ENCODE data around the gene FIGNL1. TPM values are rescaled to one million over a fixed set of nuclear protein-coding genes. Genes with fewer than 3 reads are reported as not detected.

The FIGNL1 gene
- total RNA-seq, 1 experiment from 2014 or later = 13.8 TPM

- no peak overlapping the region for H3K14ac ChIP-seq (ENCODE audit: insufficient read depth, low read length)
- H3K23ac ChIP-seq (ENCODE audit: insufficient read length, low read depth, low read length) = no peak overlapping the region
- no peak overlapping the region for H2BK5ac ChIP-seq (ENCODE audit: insufficient read length, low read length)
- no peak overlapping the region for H2AFZ ChIP-seq (ENCODE audit: low read length)
- H2BK120ac ChIP-seq (ENCODE audit: low read depth, low read length, poor library complexity, severe bottlenecking) = no peak overlapping the region
- no peaks in the 10 kb centered on the region for H3K27me3 ChIP-seq (ENCODE audit: insufficient read depth, low read length)
- Mint-ChIP-seq H3K27me3 (ENCODE audit: low read depth) (peaks cover 7% of the 10 kb centered on the region), H3K36me3 (ENCODE audit: insufficient read depth in 1 of 3, low read depth in 3 of 3) (peaks cover 0 to 24% (median 20%) of the 10 kb centered on the region in 3 experiments; a peak in 5 of 7 replicates), H3K4me3 (no peak overlapping the region), H3K27ac (no peak overlapping the region; a peak in 1 of 7 replicates), H3K9me3 (no peaks in the 10 kb centered on the region), H3K4me1 (peaks cover 9 to 12% of the 10 kb centered on the region in 2 experiments)
- no peak overlapping the region for H3K56ac ChIP-seq (ENCODE audit: insufficient read length, low read depth, low read length)
- H3K79me2 ChIP-seq (ENCODE audit: insufficient read depth, low read length) = no peaks in the 10 kb centered on the region
- H3K9me3 ChIP-seq (ENCODE audit: control insufficient read depth, low read depth, low read length) = no peaks in the 10 kb centered on the region
- H4K91ac ChIP-seq (ENCODE audit: insufficient read length, low read depth, low read length) = no peak overlapping the region
- peaks cover 9% of the 10 kb centered on the region for H3K23me2 ChIP-seq (ENCODE audit: insufficient read length, low read depth, low read length, poor library complexity, severe bottlenecking)
- no peak for TF ChIP-seq CTCF (conservative IDR thresholded peaks at IDR 0.05)
- no peak overlapping the region for H3K18ac ChIP-seq (ENCODE audit: insufficient read length, low read depth, low read length)
- no peak overlapping the region for H4K8ac ChIP-seq (replicated peaks; ENCODE audit: insufficient read length, low read depth, low read length)
- H4K5ac ChIP-seq (ENCODE audit: insufficient read length, low read depth, low read length) = no peak overlapping the region
- H3K4me2 ChIP-seq (ENCODE audit: insufficient read depth, insufficient read length, low read length) = no peak overlapping the region
- H3K27ac ChIP-seq (ENCODE audit: insufficient read length, low read depth, low read length) = no peak overlapping the region
- no peak overlapping the region for H2AK5ac ChIP-seq (ENCODE audit: insufficient read length, low read length)
- H3K79me1 ChIP-seq (ENCODE audit: insufficient read depth, low read depth, low read length, poor library complexity, severe bottlenecking) = no peaks in the 10 kb centered on the region
- WGBS (ENCODE audit: extremely low coverage, insufficient read length, low lambda C conversion rate) = no CpG with 5 or more reads among the region's 4 CpGs
- H3T11ph ChIP-seq (ENCODE audit: low read length) = no peak overlapping the region
- H2BK15ac ChIP-seq (ENCODE audit: low read depth, low read length) = no peak overlapping the region
- H2BK12ac ChIP-seq (ENCODE audit: insufficient read length, low read depth, low read length) = no peak overlapping the region
- no peaks in the 10 kb centered on the region; the same call in 1 of the 2 replicates for H3K4me1 ChIP-seq (ENCODE audit: insufficient read depth, low read length)
- no peak for DNase-seq
- H3K4ac ChIP-seq (ENCODE audit: low read depth, low read length) = no peak overlapping the region
- H3K9ac ChIP-seq (ENCODE audit: extremely low read depth, insufficient read length, low read length) = no peak overlapping the region
- H2BK20ac ChIP-seq (ENCODE audit: low read depth, low read length, poor library complexity, severe bottlenecking) = no peak overlapping the region
- H4K20me1 ChIP-seq (ENCODE audit: control insufficient read depth, insufficient read depth, insufficient read length) = no peaks in the 10 kb centered on the region
Measured at GRCh38 chr7:50446542-50446960, 3.6 kb downstream of the FIGNL1 start.
